ENCODE results near the gene DPAGT1.

The DPAGT1 gene

GRCh38 chr11:119106564-119107537 is 5.2 kb upstream of the DPAGT1 start, which contains the start of gene C2CD2L (continued):
- TF ChIP-seq ZNF148 (tag by site-specific recombination; IDR thresholded peaks at IDR 0.05; ENCODE audit: borderline replicate concordance) (no peak), ZNF843 (tag by site-specific recombination; IDR thresholded peaks at IDR 0.05) (no peak), ZBTB11 (tag by site-specific recombination; conservative IDR thresholded peaks at IDR 0.05; ENCODE audit: low read depth) (peak; percentile 62), ZNF155 (tag by site-specific recombination; IDR thresholded peaks at IDR 0.05) (no peak), ZFHX2 (tag by site-specific recombination; conservative IDR thresholded peaks at IDR 0.05) (peak; percentile 84), ZNF202 (tag by site-specific recombination; IDR thresholded peaks at IDR 0.05; ENCODE audit: borderline replicate concordance) (no peak), ZNF140 (tag by site-specific recombination; IDR thresholded peaks at IDR 0.05) (no peak)
- TF ChIP-seq, protein P1, sequence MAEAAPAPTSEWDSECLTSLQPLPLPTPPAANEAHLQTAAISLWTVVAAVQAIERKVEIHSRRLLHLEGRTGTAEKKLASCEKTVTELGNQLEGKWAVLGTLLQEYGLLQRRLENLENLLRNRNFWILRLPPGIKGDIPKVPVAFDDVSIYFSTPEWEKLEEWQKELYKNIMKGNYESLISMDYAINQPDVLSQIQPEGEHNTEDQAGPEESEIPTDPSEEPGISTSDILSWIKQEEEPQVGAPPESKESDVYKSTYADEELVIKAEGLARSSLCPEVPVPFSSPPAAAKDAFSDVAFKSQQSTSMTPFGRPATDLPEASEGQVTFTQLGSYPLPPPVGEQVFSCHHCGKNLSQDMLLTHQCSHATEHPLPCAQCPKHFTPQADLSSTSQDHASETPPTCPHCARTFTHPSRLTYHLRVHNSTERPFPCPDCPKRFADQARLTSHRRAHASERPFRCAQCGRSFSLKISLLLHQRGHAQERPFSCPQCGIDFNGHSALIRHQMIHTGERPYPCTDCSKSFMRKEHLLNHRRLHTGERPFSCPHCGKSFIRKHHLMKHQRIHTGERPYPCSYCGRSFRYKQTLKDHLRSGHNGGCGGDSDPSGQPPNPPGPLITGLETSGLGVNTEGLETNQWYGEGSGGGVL (tag by site-specific recombination; IDR thresholded peaks at IDR 0.05), result peak; percentile 88
- TF ChIP-seq, protein P2, sequence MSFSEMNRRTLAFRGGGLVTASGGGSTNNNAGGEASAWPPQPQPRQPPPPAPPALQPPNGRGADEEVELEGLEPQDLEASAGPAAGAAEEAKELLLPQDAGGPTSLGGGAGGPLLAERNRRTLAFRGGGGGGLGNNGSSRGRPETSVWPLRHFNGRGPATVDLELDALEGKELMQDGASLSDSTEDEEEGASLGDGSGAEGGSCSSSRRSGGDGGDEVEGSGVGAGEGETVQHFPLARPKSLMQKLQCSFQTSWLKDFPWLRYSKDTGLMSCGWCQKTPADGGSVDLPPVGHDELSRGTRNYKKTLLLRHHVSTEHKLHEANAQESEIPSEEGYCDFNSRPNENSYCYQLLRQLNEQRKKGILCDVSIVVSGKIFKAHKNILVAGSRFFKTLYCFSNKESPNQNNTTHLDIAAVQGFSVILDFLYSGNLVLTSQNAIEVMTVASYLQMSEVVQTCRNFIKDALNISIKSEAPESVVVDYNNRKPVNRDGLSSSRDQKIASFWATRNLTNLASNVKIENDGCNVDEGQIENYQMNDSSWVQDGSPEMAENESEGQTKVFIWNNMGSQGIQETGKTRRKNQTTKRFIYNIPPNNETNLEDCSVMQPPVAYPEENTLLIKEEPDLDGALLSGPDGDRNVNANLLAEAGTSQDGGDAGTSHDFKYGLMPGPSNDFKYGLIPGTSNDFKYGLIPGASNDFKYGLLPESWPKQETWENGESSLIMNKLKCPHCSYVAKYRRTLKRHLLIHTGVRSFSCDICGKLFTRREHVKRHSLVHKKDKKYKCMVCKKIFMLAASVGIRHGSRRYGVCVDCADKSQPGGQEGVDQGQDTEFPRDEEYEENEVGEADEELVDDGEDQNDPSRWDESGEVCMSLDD (tag by site-specific recombination; IDR thresholded peaks at IDR 0.05), result peak; percentile 50; the same call in 1 of the 2 replicates
- TF ChIP-seq, protein P3, sequence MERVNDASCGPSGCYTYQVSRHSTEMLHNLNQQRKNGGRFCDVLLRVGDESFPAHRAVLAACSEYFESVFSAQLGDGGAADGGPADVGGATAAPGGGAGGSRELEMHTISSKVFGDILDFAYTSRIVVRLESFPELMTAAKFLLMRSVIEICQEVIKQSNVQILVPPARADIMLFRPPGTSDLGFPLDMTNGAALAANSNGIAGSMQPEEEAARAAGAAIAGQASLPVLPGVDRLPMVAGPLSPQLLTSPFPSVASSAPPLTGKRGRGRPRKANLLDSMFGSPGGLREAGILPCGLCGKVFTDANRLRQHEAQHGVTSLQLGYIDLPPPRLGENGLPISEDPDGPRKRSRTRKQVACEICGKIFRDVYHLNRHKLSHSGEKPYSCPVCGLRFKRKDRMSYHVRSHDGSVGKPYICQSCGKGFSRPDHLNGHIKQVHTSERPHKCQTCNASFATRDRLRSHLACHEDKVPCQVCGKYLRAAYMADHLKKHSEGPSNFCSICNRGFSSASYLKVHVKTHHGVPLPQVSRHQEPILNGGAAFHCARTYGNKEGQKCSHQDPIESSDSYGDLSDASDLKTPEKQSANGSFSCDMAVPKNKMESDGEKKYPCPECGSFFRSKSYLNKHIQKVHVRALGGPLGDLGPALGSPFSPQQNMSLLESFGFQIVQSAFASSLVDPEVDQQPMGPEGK (tag by site-specific recombination; IDR thresholded peaks at IDR 0.05), result peak; percentile 62; the same call in 1 of the 2 replicates

DNA sequence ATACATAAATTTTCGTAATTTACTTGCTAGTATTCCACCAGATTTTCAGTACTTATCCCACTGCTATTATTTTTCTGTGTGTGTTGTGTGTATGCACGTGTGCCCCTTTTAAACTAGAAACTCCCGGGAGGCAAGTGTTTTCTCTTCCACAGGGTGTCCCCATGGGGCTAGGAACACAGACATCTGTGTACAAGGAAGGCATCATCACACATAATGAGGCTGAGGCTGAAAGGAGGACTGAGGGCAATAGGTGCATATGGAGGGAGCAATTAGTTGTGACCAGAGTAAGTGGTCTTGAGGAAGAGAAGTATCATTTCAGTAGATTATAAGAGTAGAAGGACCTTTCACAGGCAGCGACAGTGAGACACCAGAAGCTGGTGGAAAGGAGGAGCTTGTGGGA is 2.1 kb upstream of the DPAGT1 start:
- no peaks in the 10 kb centered on the region for H3K4me1 ChIP-seq (ENCODE audit: control insufficient read depth, insufficient read depth, low read length)
- no peaks in the 10 kb centered on the region for H3K9me3 ChIP-seq (ENCODE audit: control insufficient read depth, insufficient read depth, low read depth, low read length)
- ChIA-PET POLR2A (interaction anchor here (0.5 kb wide), 1 partner anchor 19 kb away, joined by 5 read pairs; no protein-coding TSS in a partner anchor), CTCF (interaction anchor here (1.2 kb wide), 1 partner anchor 220 kb away, joined by 4 read pairs; no protein-coding TSS in a partner anchor)
- H3K36me3 ChIP-seq (ENCODE audit: control insufficient read depth in 2 of 2, insufficient read depth in 1 of 2, low read length in 2 of 2), result peaks cover 0 to 3% of the 10 kb centered on the region in 2 experiments; a peak in 1 of 3 replicates
- no peak overlapping the region for H3K4me3 ChIP-seq (ENCODE audit: low read depth, low read length)
- H3K27ac ChIP-seq (ENCODE audit: extremely low read depth, low read depth, low read length), result no peak overlapping the region
- TF ChIP-seq ZNF654 (tag by site-specific recombination; IDR thresholded peaks at IDR 0.05; ENCODE audit: low read depth) (peak; percentile 27; the same call in 1 of the 2 replicates), ZFP37 (tag by site-specific recombination; IDR thresholded peaks at IDR 0.05) (no peak), ZNF324 (tag by site-specific recombination; IDR thresholded peaks at IDR 0.05) (no peak), ZNF341 (tag by site-specific recombination; IDR thresholded peaks at IDR 0.05; ENCODE audit: low read depth) (no peak), GLIS1 (tag by site-specific recombination; IDR thresholded peaks at IDR 0.05) (peak; percentile 89), ZNF624 (tag by site-specific recombination; IDR thresholded peaks at IDR 0.05) (no peak)
- TF ChIP-seq, protein P4, sequence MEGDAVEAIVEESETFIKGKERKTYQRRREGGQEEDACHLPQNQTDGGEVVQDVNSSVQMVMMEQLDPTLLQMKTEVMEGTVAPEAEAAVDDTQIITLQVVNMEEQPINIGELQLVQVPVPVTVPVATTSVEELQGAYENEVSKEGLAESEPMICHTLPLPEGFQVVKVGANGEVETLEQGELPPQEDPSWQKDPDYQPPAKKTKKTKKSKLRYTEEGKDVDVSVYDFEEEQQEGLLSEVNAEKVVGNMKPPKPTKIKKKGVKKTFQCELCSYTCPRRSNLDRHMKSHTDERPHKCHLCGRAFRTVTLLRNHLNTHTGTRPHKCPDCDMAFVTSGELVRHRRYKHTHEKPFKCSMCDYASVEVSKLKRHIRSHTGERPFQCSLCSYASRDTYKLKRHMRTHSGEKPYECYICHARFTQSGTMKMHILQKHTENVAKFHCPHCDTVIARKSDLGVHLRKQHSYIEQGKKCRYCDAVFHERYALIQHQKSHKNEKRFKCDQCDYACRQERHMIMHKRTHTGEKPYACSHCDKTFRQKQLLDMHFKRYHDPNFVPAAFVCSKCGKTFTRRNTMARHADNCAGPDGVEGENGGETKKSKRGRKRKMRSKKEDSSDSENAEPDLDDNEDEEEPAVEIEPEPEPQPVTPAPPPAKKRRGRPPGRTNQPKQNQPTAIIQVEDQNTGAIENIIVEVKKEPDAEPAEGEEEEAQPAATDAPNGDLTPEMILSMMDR (tag by site-specific recombination; IDR thresholded peaks at IDR 0.05), result peak; percentile 40; the same call in 1 of the 2 replicates
